ENCODE results near the gene TMEM51. TPM values are rescaled to one million over a fixed set of nuclear protein-coding genes. Genes with fewer than 3 reads are reported as not detected.

TMEM51 gene
- total RNA-seq, 1 donor = 0.72 TPM

- Histone ChIP-seq H3K4me3 (ENCODE audit: insufficient read depth, low read length) (no peak overlapping the region), H4K20me1 (ENCODE audit: insufficient read depth, low read length) (no peaks in the 10 kb centered on the region), H3K27ac (ENCODE audit: low read depth, low read length) (no peak overlapping the region), H2AFZ (ENCODE audit: low read length) (no peak overlapping the region), H3K27me3 (ENCODE audit: insufficient read depth, low read length) (no peaks in the 10 kb centered on the region), H3K9me3 (ENCODE audit: low read depth, low read length) (no peaks in the 10 kb centered on the region), H3K36me3 (ENCODE audit: insufficient read depth, low read length) (no peaks in the 10 kb centered on the region), H3K79me2 (ENCODE audit: insufficient read depth, low read length) (no peaks in the 10 kb centered on the region), H3K4me1 (ENCODE audit: insufficient read depth, low read length) (peaks cover 3% of the 10 kb centered on the region), H3K4me2 (ENCODE audit: insufficient read depth, low read length) (no peak overlapping the region)
- peak; percentile 88 for DNase-seq (ENCODE audit: insufficient read length, low spot score, missing footprints)
- TF ChIP-seq CTCF (IDR thresholded peaks at IDR 0.05; ENCODE audit: extremely low read depth, low read depth, low read length) = no peak
Observed at GRCh38 chr1:15195420-15196052, 42.0 kb downstream of the TMEM51 start.

- Histone ChIP-seq H2AFZ (ENCODE audit: low read length) (no peak overlapping the region), H3K36me3 (ENCODE audit: insufficient read depth, low read length) (no peaks in the 10 kb centered on the region), H3K4me2 (ENCODE audit: insufficient read depth, low read length) (no peak overlapping the region), H4K20me1 (ENCODE audit: insufficient read depth, low read length) (no peaks in the 10 kb centered on the region), H3K27ac (ENCODE audit: low read depth, low read length) (no peak overlapping the region), H3K4me3 (ENCODE audit: insufficient read depth, low read length) (no peak overlapping the region), H3K9me3 (ENCODE audit: low read depth, low read length) (no peaks in the 10 kb centered on the region), H3K27me3 (ENCODE audit: insufficient read depth, low read length) (no peaks in the 10 kb centered on the region), H3K79me2 (ENCODE audit: insufficient read depth, low read length) (no peaks in the 10 kb centered on the region), H3K4me1 (ENCODE audit: insufficient read depth, low read length) (peaks cover 8% of the 10 kb centered on the region)
- DNase-seq (ENCODE audit: insufficient read length, low spot score, missing footprints) = peak; percentile 61
- TF ChIP-seq CTCF (IDR thresholded peaks at IDR 0.05; ENCODE audit: extremely low read depth, low read depth, low read length) = no peak
Observed at GRCh38 chr1:15196069-15196468, 42.5 kb downstream of the TMEM51 start.

- no peak overlapping the region for H3K4me3 ChIP-seq (ENCODE audit: insufficient read depth, low read length)
- DNase-seq (ENCODE audit: insufficient read length, low spot score, missing footprints) = no peak
- no peaks in the 10 kb centered on the region for H4K20me1 ChIP-seq (ENCODE audit: insufficient read depth, low read length)
- no peaks in the 10 kb centered on the region for H3K9me3 ChIP-seq (ENCODE audit: low read depth, low read length)
- H3K27me3 ChIP-seq (ENCODE audit: insufficient read depth, low read length) = no peaks in the 10 kb centered on the region
- H3K79me2 ChIP-seq (ENCODE audit: insufficient read depth, low read length) = no peaks in the 10 kb centered on the region
- H3K27ac ChIP-seq (ENCODE audit: low read depth, low read length) = no peak overlapping the region
- H3K4me2 ChIP-seq (ENCODE audit: insufficient read depth, low read length) = no peak overlapping the region
- H3K4me1 ChIP-seq (ENCODE audit: insufficient read depth, low read length) = peaks cover 8% of the 10 kb centered on the region
- no peak overlapping the region for H2AFZ ChIP-seq (ENCODE audit: low read length)
- H3K36me3 ChIP-seq (ENCODE audit: insufficient read depth, low read length) = no peaks in the 10 kb centered on the region
- TF ChIP-seq CTCF (IDR thresholded peaks at IDR 0.05; ENCODE audit: extremely low read depth, low read depth, low read length) = no peak
Observed at GRCh38 chr1:15196807-15197530, 43.4 kb downstream of the TMEM51 start.
